ENCODE results near the gene CHRDL2.

Gene CHRDL2

GRCh38 chr11:74777877-74778276 is 46.7 kb upstream of the CHRDL2 start:
- no peak overlapping the region for H3K4me3 ChIP-seq (ENCODE audit: low read depth, low read length, poor library complexity, severe bottlenecking)
- H3K9me2 ChIP-seq (ENCODE audit: low read depth, low read length): no peaks in the 10 kb centered on the region
- H3K27me3 ChIP-seq (ENCODE audit: insufficient read depth, low read length): no peaks in the 10 kb centered on the region
- H3K36me3 ChIP-seq (ENCODE audit: insufficient read depth, low read length): peaks cover 17% of the 10 kb centered on the region; the same call in 1 of the 2 replicates
- H3F3A ChIP-seq (ENCODE audit: insufficient read depth, low read length): 0 out of 2 replicates have a peak, but pooled peaks cover 7% of the 10 kb centered on the region
- no peak for TF ChIP-seq CTCF (IDR thresholded peaks at IDR 0.05; ENCODE audit: low read length)
- TF ChIP-seq EZH2 (IDR thresholded peaks at IDR 0.05; ENCODE audit: borderline replicate concordance, low read length): no peak
- H3K9ac ChIP-seq (ENCODE audit: low read length): no peak overlapping the region
- H4K20me1 ChIP-seq (ENCODE audit: insufficient read depth, low read length): no peaks in the 10 kb centered on the region
- H3K27ac ChIP-seq (ENCODE audit: low read depth, low read length, poor library complexity, severe bottlenecking): no peak overlapping the region
- no peaks in the 10 kb centered on the region for H3K9me3 ChIP-seq (ENCODE audit: low read length)
- H3K79me2 ChIP-seq (ENCODE audit: insufficient read depth, low read length): peaks cover 66% of the 10 kb centered on the region
- no peak overlapping the region for H3K4me2 ChIP-seq (ENCODE audit: low read length)
- no peak overlapping the region for H2AFZ ChIP-seq (ENCODE audit: low read length)
- H3K4me1 ChIP-seq (ENCODE audit: insufficient read depth, low read length, severe bottlenecking): peaks cover 33% of the 10 kb centered on the region

DNA sequence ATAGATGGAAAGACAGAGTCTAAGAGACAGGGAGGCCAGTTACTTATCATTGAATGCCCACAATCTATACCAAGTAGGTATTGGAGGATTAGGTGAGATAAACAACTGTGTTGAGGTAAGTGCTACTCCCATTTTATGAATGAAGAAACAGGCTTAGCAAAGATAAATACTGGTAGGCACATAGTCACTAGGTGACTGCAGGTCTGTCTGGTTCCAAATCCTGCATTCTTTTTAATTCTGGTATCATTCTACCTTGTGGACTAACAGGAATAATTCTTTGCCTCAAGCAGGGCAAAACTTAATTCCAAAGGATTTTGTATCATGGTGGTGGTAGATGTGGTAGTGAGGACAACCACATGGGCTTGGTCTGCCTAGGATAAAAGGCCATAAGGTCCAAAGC is 45.8 kb upstream of the CHRDL2 start:
- Histone ChIP-seq H3K27me3 (ENCODE audit: insufficient read depth, low read length) (no peaks in the 10 kb centered on the region), H2AFZ (ENCODE audit: low read length) (no peak overlapping the region), H3K4me3 (ENCODE audit: low read depth, low read length, poor library complexity, severe bottlenecking) (no peak overlapping the region), H3F3A (ENCODE audit: insufficient read depth, low read length) (0 out of 2 replicates have a peak, but pooled peaks cover 7% of the 10 kb centered on the region), H3K79me2 (ENCODE audit: insufficient read depth, low read length) (peaks cover 67% of the 10 kb centered on the region), H3K9ac (ENCODE audit: low read length) (no peak overlapping the region), H3K36me3 (ENCODE audit: insufficient read depth, low read length) (peaks cover 17% of the 10 kb centered on the region; the same call in 1 of the 2 replicates), H3K4me2 (ENCODE audit: low read length) (no peak overlapping the region), H3K27ac (ENCODE audit: low read depth, low read length, poor library complexity, severe bottlenecking) (no peak overlapping the region), H3K9me3 (ENCODE audit: low read length) (no peaks in the 10 kb centered on the region), H3K4me1 (ENCODE audit: insufficient read depth, low read length, severe bottlenecking) (peaks cover 28% of the 10 kb centered on the region), H4K20me1 (ENCODE audit: insufficient read depth, low read length) (no peaks in the 10 kb centered on the region), H3K9me2 (ENCODE audit: low read depth, low read length) (no peaks in the 10 kb centered on the region)
- TF ChIP-seq CTCF (IDR thresholded peaks at IDR 0.05; ENCODE audit: low read length) (no peak), EZH2 (IDR thresholded peaks at IDR 0.05; ENCODE audit: borderline replicate concordance, low read length) (no peak)

- Histone ChIP-seq H4K20me1 (ENCODE audit: insufficient read depth, low read length) (no peaks in the 10 kb centered on the region), H3K27ac (ENCODE audit: low read depth, low read length, poor library complexity, severe bottlenecking) (no peak overlapping the region), H3K9ac (ENCODE audit: low read length) (no peak overlapping the region), H3K36me3 (ENCODE audit: insufficient read depth, low read length) (peaks cover 17% of the 10 kb centered on the region; the same call in 1 of the 2 replicates), H3K4me1 (ENCODE audit: insufficient read depth, low read length, severe bottlenecking) (peaks cover 26% of the 10 kb centered on the region), H2AFZ (ENCODE audit: low read length) (no peak overlapping the region), H3K9me2 (ENCODE audit: low read depth, low read length) (no peaks in the 10 kb centered on the region), H3K79me2 (ENCODE audit: insufficient read depth, low read length) (peaks cover 68% of the 10 kb centered on the region), H3F3A (ENCODE audit: insufficient read depth, low read length) (0 out of 2 replicates have a peak, but pooled peaks cover 7% of the 10 kb centered on the region), H3K27me3 (ENCODE audit: insufficient read depth, low read length) (no peaks in the 10 kb centered on the region), H3K4me3 (ENCODE audit: low read depth, low read length, poor library complexity, severe bottlenecking) (no peak overlapping the region), H3K4me2 (ENCODE audit: low read length) (no peak overlapping the region), H3K9me3 (ENCODE audit: low read length) (no peaks in the 10 kb centered on the region)
- TF ChIP-seq CTCF (IDR thresholded peaks at IDR 0.05; ENCODE audit: low read length) (no peak), EZH2 (IDR thresholded peaks at IDR 0.05; ENCODE audit: borderline replicate concordance, low read length) (no peak)
Measured at GRCh38 chr11:74776546-74776945, 45.3 kb upstream of the CHRDL2 start.

Measured in OCI-LY1 (cell line).